Measurements from ENCODE around the gene ZNF460.

DNA sequence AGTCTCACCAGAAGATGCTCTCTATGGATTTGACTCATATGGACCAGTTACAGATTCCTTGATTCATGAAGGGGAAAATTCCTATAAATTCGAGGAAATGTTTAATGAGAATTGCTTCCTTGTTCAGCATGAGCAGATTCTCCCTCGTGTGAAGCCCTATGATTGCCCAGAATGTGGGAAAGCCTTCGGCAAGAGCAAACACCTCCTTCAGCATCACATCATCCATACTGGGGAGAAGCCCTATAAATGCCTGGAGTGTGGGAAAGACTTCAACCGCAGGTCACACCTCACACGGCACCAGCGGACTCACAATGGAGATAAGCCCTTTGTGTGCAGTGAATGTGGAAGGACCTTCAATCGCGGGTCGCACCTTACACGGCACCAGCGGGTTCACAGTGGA lies 10.7 kb downstream of the ZNF460 start:
- TF ChIP-seq, protein P1, sequence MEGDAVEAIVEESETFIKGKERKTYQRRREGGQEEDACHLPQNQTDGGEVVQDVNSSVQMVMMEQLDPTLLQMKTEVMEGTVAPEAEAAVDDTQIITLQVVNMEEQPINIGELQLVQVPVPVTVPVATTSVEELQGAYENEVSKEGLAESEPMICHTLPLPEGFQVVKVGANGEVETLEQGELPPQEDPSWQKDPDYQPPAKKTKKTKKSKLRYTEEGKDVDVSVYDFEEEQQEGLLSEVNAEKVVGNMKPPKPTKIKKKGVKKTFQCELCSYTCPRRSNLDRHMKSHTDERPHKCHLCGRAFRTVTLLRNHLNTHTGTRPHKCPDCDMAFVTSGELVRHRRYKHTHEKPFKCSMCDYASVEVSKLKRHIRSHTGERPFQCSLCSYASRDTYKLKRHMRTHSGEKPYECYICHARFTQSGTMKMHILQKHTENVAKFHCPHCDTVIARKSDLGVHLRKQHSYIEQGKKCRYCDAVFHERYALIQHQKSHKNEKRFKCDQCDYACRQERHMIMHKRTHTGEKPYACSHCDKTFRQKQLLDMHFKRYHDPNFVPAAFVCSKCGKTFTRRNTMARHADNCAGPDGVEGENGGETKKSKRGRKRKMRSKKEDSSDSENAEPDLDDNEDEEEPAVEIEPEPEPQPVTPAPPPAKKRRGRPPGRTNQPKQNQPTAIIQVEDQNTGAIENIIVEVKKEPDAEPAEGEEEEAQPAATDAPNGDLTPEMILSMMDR (IDR thresholded peaks at IDR 0.05 in 2 of 3, conservative IDR thresholded peaks at IDR 0.05 in 1 of 3; ENCODE audit: control insufficient read depth in 2 of 3, extremely low read depth in 1 of 3, insufficient read depth in 1 of 3, low read depth in 3 of 3, low read length in 3 of 3): no peak
- TF ChIP-seq SUZ12 (IDR thresholded peaks at IDR 0.05; ENCODE audit: unreplicated experiment) (no peak), SRF (IDR thresholded peaks at IDR 0.05; ENCODE audit: low read depth in 2 of 2, low read length in 2 of 2) (no peak)
